ENCODE measurements around the gene MEMO1. TPM values are rescaled to one million over a fixed set of nuclear protein-coding genes. Genes with fewer than 3 reads are reported as not detected.

MEMO1 gene
- 31.6 and 48.1 TPM in 2 replicates for total RNA-seq

DNA sequence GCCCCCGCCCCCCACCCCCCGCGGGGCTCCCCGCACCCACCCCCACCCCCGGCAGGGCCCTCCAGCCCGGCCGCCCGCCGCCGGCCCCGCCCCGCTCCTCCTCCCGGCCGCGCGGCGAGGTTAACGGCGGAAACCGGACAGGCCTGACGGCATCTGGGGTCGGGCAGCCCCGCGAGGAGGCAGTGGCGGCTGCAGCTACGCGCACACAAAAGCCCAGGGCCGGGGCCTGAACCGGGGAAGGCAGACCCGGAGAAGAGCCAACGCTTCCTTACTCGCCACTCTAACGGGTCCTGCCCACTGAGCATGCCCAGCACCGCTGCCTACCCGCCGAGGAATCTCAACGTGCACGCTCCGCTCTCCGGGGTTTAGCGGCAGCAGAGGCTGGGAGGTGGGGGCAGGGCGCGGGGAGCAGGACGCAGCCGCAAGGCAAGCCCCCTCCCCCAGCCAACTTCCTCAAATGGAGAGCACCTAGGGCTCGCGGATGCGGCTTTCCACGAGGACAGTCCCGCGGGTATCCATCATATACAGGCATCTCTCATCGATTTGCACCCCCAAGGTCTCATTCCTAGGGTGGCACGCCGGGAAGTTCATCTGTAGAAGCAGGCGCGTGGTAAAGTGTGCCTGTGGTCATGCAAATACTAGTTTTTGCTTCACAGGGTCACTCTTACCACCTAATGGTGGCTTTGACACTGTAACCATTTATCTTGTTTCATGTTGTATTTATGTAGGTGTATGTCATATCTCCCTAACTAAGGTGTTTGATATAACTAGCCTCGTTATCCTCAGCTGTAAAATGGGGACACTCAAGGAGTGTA lies at the start of gene MEMO1:
TSS of gene MEMO1 (minus strand) at position 339 of the 815 bp plus-strand sequence. CDS start 761 bp downstream, outside the sequence.

DNA sequence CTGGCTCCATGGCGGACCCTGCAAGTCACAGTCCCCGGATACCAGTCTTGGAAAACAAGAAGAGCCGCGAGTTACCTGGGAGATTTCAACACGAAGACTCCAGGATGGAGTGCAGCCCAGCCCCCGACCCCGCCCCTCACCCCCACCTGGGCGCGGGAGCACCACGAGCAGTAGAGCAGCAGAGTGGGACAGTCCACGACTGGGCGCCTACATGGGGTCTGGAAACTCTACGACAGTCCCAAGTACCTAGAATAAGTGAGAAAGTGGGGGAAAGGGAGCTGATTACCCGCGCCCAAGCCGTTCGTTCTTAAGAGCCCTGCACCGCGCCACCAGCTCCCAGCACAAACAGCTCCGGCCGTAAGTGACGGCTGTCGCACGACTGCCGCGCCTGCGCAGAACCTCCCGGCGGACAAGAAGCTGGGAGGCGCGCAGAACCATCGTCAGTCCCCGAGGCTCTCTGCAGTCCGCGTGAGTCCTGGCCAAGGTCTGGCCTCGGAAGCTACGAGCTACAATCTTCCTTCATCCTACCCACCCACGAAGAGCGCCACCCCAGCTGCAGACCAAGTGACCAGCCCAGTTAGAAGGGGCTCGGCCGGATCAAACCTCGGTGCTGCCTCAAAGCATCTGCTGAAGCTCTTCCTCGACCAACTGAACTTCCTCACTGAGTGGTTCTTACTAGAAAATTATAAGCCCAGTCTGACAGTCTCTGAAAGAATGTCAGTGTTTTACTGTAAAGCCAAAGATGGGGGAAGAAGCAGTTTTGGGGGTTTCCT lies 28.8 kb upstream of the MEMO1 start, which contains the start of gene DPY30:
TSS of gene DPY30 (minus strand) at position 359 of the 773 bp plus-strand sequence. CDS start at position 10, 349 bp downstream.

Other genes starting within 250 kb of the MEMO1 start
- gene DPY30, start 28.8 kb upstream of the MEMO1 start, total RNA-seq = 50.7 and 85.1 TPM in 2 replicates
- gene SPAST, start 52.5 kb upstream of the MEMO1 start, total RNA-seq = 19.4 and 26.2 TPM in 2 replicates
- gene SLC30A6, start 154.9 kb upstream of the MEMO1 start, total RNA-seq = 29.7 and 43.1 TPM in 2 replicates